HCT116 (cell line): ENCODE results near the gene CDKL5. TPM values are rescaled to one million over a fixed set of nuclear protein-coding genes. Genes with fewer than 3 reads are reported as not detected.

ENCODE experiments used
- ATAC-seq: fragments of 200-7000 bp; cut with Tn5 transposase; 2 replicates; pipeline ENCODE4 v1.9.1; 2020; ENCODE audit warnings: mild to moderate bottlenecking, moderate library complexity
- BruUV-seq: library from RNA; stranded (reverse); fragments of 400-500 nt; replicated peaks from 2 replicates; lab custom pipeline; 2021; lab: Mats Ljungman, UMichigan
- CTCF ChIA-PET: fragments of 300-600 bp; sonication (Branson Sonifier 250); formaldehyde crosslinking; loops from one replicate; lab custom pipeline; 2021; ENCODE audit warnings: antibody characterized with exemption; lab: Charles Lee
- POLR2A ChIA-PET: fragments of 300-600, 350-600 bp; sonication (Branson Sonifier 250); formaldehyde crosslinking; loops from one replicate; lab custom pipeline; 2021; ENCODE audit warnings: antibody characterized with exemption; lab: Charles Lee
- RAD21 ChIA-PET, 2 experiments: fragments of 300-600 bp; sonication (Branson Sonifier 250); formaldehyde crosslinking; loops; one replicate each; lab custom pipeline; 2023; ENCODE audit warnings: low total read pairs in 2 of 2; ENCODE audit not compliant: uncharacterized antibody in 2 of 2, unreplicated experiment in 2 of 2, low non-redundant PET in 1 of 2; lab: Charles Lee
- DNase-seq: peaks from one replicate; pipeline ENCODE4 v3.0.0-alpha.2; 2010; ENCODE audit warnings: low read depth, low spot score
- H2AFZ ChIP-seq: fragments of 200-600 bp; shearing (Covaris generic), sonication (generic); 2 replicates; pipeline ENCODE4 v1.6.1; 2017; ENCODE audit warnings: low read depth, mixed run types, mixed read lengths, antibody characterized with exemption, low read length; ENCODE audit not compliant: poor library complexity, severe bottlenecking
- H3K27ac ChIP-seq: 2 replicates; pipeline ENCODE4 v1.5.1; 2012; ENCODE audit warnings: low read depth, low read length
- H3K27me3 ChIP-seq: fragments of 200-600 bp; sonication (generic); 2 replicates; pipeline ENCODE4 v1.6.1; 2016; ENCODE audit warnings: mixed run types, low read length, mixed read lengths; ENCODE audit not compliant: insufficient read depth
- H3K36me3 ChIP-seq, 2 experiments: fragments of 200-500 bp in 1 of 2; fragments of 200-600 bp in 1 of 2; sonication (Bioruptor generic) in 1 of 2; sonication (generic) in 1 of 2; 2 replicates each; pipeline versions ENCODE4 v1.5.1 to v1.6.1; 2014 to 2016; ENCODE audit warnings: low read length in 2 of 2, inconsistent platforms in 1 of 2, mixed read lengths in 1 of 2, mixed run types in 1 of 2; ENCODE audit not compliant: insufficient read depth in 2 of 2, control insufficient read depth in 1 of 2
- H3K4me1 ChIP-seq, 2 experiments: fragments of 200-600 bp in 1 of 2; sonication (generic) in 1 of 2; 2 replicates each; pipeline versions ENCODE4 v1.5.1 to v1.6.1; 2012 to 2017; ENCODE audit warnings: low read length in 2 of 2, inconsistent platforms in 1 of 2, mild to moderate bottlenecking in 1 of 2, mixed read lengths in 1 of 2, mixed run types in 1 of 2, moderate library complexity in 1 of 2; ENCODE audit not compliant: insufficient read depth in 2 of 2, control insufficient read depth in 1 of 2
- H3K4me2 ChIP-seq: fragments of 200-600 bp; sonication (generic); 2 replicates; pipeline ENCODE4 v1.6.1; 2017; ENCODE audit warnings: mixed run types, low read length, mixed read lengths
- H3K4me3 ChIP-seq, 2 experiments: fragments of 200-600 bp in 1 of 2; sonication (generic) in 1 of 2; replicated peaks in 1 of 2; 2 replicates each; pipeline ENCODE4 v1.5.1; 2011 to 2016; ENCODE audit warnings: low read length in 2 of 2, control low read depth in 1 of 2, low read depth in 1 of 2, mild to moderate bottlenecking in 1 of 2, mixed read lengths in 1 of 2, mixed run types in 1 of 2
- H3K79me2 ChIP-seq: fragments of 200-600 bp; sonication (generic); 2 replicates; pipeline ENCODE4 v1.6.1; 2017; ENCODE audit warnings: mild to moderate bottlenecking, mixed run types, low read length, moderate library complexity, mixed read lengths; ENCODE audit not compliant: insufficient read depth
- H3K9ac ChIP-seq: fragments of 200-600 bp; sonication (generic); 2 replicates; pipeline ENCODE4 v1.6.1; 2016; ENCODE audit warnings: low read length, mixed read lengths
- H3K9me2 ChIP-seq: fragments of 200-600 bp; sonication (generic), shearing (Covaris generic); 2 replicates; pipeline ENCODE4 v1.6.1; 2017; ENCODE audit warnings: mixed run types, mild to moderate bottlenecking, moderate library complexity; ENCODE audit not compliant: insufficient read depth
- H3K9me3 ChIP-seq, 2 experiments: fragments of 200-500 bp in 1 of 2; fragments of 200-600 bp in 1 of 2; sonication (Bioruptor generic) in 1 of 2; sonication (generic) in 1 of 2; 2 replicates each; pipeline ENCODE4 v1.6.1; 2014 to 2017; ENCODE audit warnings: low read length in 2 of 2, mixed read lengths in 2 of 2, inconsistent platforms in 1 of 2, low read depth in 1 of 2, mild to moderate bottlenecking in 1 of 2, mixed run types in 1 of 2, moderate library complexity in 1 of 2; ENCODE audit not compliant: control insufficient read depth in 1 of 2, insufficient read depth in 1 of 2
- H4K20me1 ChIP-seq: fragments of 200-600 bp; sonication (generic), shearing (Covaris generic); 2 replicates; pipeline ENCODE4 v1.6.1; 2017; ENCODE audit warnings: mixed run types, mild to moderate bottlenecking, moderate library complexity; ENCODE audit not compliant: insufficient read depth
- EGR1 ChIP-seq: IDR thresholded peaks from 2 replicates; pipeline ENCODE4 v1.6.1; 2012; ENCODE audit warnings: low read depth
- EZH2 ChIP-seq: fragments of 200-600 bp; sonication (generic); IDR thresholded peaks from 2 replicates; pipeline ENCODE4 v1.6.1; 2017; ENCODE audit warnings: antibody characterized with exemption, mixed run types
- FOSL1 ChIP-seq: IDR thresholded peaks from 2 replicates; pipeline ENCODE4 v1.6.1; 2012; ENCODE audit warnings: low read depth
- JUND ChIP-seq: IDR thresholded peaks from 2 replicates; pipeline ENCODE4 v1.6.1; 2012
- SIN3A ChIP-seq: IDR thresholded peaks from 2 replicates; pipeline ENCODE4 v1.6.1; 2012; ENCODE audit warnings: low read depth
- SRF ChIP-seq: IDR thresholded peaks from 2 replicates; pipeline ENCODE4 v1.6.1; 2012; ENCODE audit warnings: low read depth
- TCF7L2 ChIP-seq: IDR thresholded peaks from 2 replicates; pipeline ENCODE4 v1.7.0; 2011; ENCODE audit warnings: borderline replicate concordance, inconsistent platforms; ENCODE audit not compliant: insufficient read depth, insufficient read length; ENCODE audit errors: extremely low read depth
- ZFX ChIP-seq: fragments of 450-650 bp; IDR thresholded peaks from 2 replicates; pipeline ENCODE4 v1.6.1; 2017
- intact Hi-C: fragments of 100-400 bp; cut with micrococcal nuclease; formaldehyde crosslinking; loops from 2 replicates; pipeline ENCODE4 v1.10.0; 2022
- total RNA-seq: library from RNA; stranded (reverse); gene quantifications from one replicate; pipeline ENCODE4 v1.2.1, GENCODE V29; 2021; ENCODE audit not compliant: unreplicated experiment
- TF ChIP-seq, protein P1 (sequence below), 3 experiments: fragments of 200-600 bp in 1 of 3; sonication (generic) in 1 of 3; IDR thresholded peaks in 2 of 3; conservative IDR thresholded peaks in 1 of 3; 2 replicates each; pipeline ENCODE4 v1.5.1; 2012 to 2017; ENCODE audit warnings: low read depth in 2 of 3, low read length in 2 of 3, antibody characterized with exemption in 1 of 3, borderline replicate concordance in 1 of 3, control low read depth in 1 of 3, mild to moderate bottlenecking in 1 of 3, mixed read lengths in 1 of 3, mixed run types in 1 of 3, moderate library complexity in 1 of 3; ENCODE audit not compliant: insufficient read depth in 1 of 3
- TF ChIP-seq, protein P2 (sequence below): IDR thresholded peaks from 2 replicates; pipeline ENCODE4 v1.6.1; 2012

Gene CDKL5
- total RNA-seq, 1 experiment from 2014 or later, result 2.5 TPM

DNA sequence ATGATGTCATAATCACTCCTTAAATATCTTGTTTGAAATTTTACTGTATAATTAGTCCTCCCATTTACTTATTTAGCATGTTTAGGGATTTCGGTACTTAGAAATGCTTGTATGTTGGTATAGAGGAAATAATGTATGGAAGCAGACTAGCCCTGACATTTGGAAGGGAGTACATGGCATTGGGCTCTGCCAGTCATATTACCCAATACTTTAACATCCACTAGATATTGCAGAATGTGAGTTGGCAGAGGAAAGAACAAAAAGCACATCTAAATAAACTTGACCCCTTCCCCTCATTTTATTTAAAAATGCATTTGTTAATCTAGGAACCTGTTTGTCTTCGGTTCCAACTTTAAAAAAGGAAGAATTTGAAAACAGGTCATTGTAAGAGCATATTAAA lies 168.7 kb downstream of the CDKL5 start (continued):
- TF ChIP-seq ZFX, result no peak

DNA sequence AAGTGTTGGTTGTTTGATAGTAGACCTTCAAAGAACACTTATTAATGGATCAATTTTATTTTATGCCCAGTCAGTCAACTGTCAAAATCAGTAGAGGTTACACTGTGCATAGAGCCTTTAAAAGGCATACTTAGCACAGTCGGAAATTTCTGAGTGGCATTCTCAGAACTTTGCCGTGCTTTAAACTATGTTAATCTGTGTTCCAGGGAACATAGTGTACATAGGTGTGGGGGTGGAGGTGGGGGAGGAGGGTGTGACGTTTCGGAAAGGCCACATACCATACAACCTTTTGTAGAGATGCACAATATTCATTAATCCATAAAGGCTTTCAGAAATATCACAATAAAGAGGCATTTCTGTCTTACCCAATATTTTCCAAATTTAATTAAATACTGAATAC lies 170.7 kb downstream of the CDKL5 start:
- no peaks in the 10 kb centered on the region for H3K9me3 ChIP-seq
- ChIA-PET CTCF (no interaction called here), POLR2A (no interaction called here), RAD21 (no interaction called here)
- no peak overlapping the region for H2AFZ ChIP-seq
- BruUV-seq, result no TSS peak
- H3K9me2 ChIP-seq, result no peaks in the 10 kb centered on the region
- no peak overlapping the region for H3K4me2 ChIP-seq
- no peaks in the 10 kb centered on the region for H3K79me2 ChIP-seq
- no peaks in the 10 kb centered on the region for H3K36me3 ChIP-seq
- H3K27me3 ChIP-seq, result no peaks in the 10 kb centered on the region
- no peak overlapping the region for H3K9ac ChIP-seq
- no peaks in the 10 kb centered on the region for H3K4me1 ChIP-seq
- TF ChIP-seq JUND (no peak), TCF7L2 (no peak), EGR1 (no peak), SIN3A (no peak), SRF (no peak), FOSL1 (no peak), EZH2 (no peak), ZFX (no peak)
- TF ChIP-seq, protein P1, sequence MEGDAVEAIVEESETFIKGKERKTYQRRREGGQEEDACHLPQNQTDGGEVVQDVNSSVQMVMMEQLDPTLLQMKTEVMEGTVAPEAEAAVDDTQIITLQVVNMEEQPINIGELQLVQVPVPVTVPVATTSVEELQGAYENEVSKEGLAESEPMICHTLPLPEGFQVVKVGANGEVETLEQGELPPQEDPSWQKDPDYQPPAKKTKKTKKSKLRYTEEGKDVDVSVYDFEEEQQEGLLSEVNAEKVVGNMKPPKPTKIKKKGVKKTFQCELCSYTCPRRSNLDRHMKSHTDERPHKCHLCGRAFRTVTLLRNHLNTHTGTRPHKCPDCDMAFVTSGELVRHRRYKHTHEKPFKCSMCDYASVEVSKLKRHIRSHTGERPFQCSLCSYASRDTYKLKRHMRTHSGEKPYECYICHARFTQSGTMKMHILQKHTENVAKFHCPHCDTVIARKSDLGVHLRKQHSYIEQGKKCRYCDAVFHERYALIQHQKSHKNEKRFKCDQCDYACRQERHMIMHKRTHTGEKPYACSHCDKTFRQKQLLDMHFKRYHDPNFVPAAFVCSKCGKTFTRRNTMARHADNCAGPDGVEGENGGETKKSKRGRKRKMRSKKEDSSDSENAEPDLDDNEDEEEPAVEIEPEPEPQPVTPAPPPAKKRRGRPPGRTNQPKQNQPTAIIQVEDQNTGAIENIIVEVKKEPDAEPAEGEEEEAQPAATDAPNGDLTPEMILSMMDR (IDR thresholded peaks at IDR 0.05 in 2 of 3, conservative IDR thresholded peaks at IDR 0.05 in 1 of 3; ENCODE audit: borderline replicate concordance in 1 of 3, insufficient read depth in 1 of 3, low read depth in 2 of 3, low read length in 2 of 3), result no peak
- TF ChIP-seq, protein P2, sequence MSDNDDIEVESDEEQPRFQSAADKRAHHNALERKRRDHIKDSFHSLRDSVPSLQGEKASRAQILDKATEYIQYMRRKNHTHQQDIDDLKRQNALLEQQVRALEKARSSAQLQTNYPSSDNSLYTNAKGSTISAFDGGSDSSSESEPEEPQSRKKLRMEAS, result no peak
- intact Hi-C loops, result no loop called here
- H3K4me3 ChIP-seq, result no peak overlapping the region
- H3K27ac ChIP-seq, result no peak overlapping the region
- ATAC-seq, result no peak
- DNase-seq, result no peak
- H4K20me1 ChIP-seq, result no peaks in the 10 kb centered on the region
